ENCODE data around the gene SLC49A3. TPM values are rescaled to one million over a fixed set of nuclear protein-coding genes. Genes with fewer than 3 reads are reported as not detected.
"Not testable (repeated sequence)": the region's sequence is repeated elsewhere in the genome, so short reads cannot be mapped to it uniquely, and the experiment has no call there.

Gene SLC49A3
- total and polyA plus RNA-seq, 2 of the 4 experiments (the other 2 are of a cell fraction): under 0.01 to 0.32 TPM

DNA sequence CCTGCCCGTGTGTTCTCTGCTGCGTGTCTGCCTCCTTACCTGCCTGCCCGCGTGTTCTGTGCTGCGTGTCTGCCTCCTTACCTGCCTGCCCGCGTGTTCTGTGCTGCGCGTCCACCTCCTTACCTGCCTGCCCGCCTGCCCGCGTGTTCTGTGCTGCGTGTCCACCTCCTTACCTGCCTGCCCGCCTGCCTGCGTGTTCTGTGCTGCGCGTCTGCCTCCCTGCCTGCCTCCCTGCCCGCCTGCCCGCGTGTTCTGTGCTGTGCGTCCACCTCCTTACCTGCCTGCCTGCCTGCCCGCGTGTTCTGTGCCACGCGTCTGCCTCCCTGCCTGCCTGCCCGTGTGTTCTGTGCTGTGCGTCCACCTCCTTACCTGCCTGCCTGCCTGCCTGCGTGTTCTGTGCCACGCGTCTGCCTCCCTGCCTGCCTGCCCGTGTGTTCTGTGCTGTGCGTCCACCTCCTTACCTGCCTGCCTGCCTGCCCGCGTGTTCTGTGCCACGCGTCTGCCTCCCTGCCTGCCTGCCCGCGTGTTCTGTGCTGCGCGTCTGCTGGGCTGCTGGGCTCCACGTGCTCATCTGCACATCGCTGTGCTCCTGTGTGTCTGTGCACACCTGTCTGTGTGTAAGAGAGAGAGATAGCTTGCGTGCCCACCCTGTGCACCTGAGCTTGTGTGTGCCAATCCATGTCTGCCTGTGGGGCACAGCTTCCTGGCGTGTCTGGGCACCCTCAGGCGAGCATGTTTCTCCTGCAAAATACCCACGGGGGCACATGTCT lies 53.7 kb downstream of the SLC49A3 start:
- H2BK120ac ChIP-seq (ENCODE audit: low read depth, low read length): not testable (repeated sequence)

More for the DNA sequence above, 53.7 kb downstream of the SLC49A3 start:
- H2AK9ac ChIP-seq (replicated peaks; ENCODE audit: low read depth, low read length, poor library complexity); H3K9me1 ChIP-seq (ENCODE audit: insufficient read depth, low read length); H3K4me3 ChIP-seq (ENCODE audit: insufficient read depth, low read depth, low read length); H2BK15ac ChIP-seq (ENCODE audit: low read depth, low read length); H3K18ac ChIP-seq (ENCODE audit: low read depth, low read length); H2BK20ac ChIP-seq (ENCODE audit: low read depth, low read length); intact Hi-C loops (cut with micrococcal nuclease); H4K91ac ChIP-seq (ENCODE audit: insufficient read depth, low read depth, low read length); H3K9ac ChIP-seq (ENCODE audit: low read depth, low read length); H3K4me1 ChIP-seq (ENCODE audit: control insufficient read depth, insufficient read depth, low read length); dilution Hi-C loops (cut with HindIII; ENCODE audit: low sequenced_read_pairs, unreplicated experiment); H3K27ac ChIP-seq (ENCODE audit: insufficient read depth, low read length); H2BK5ac ChIP-seq (ENCODE audit: low read depth, low read length, poor library complexity, severe bottlenecking); BruUV-seq (replicated peaks); H3K4me2 ChIP-seq (ENCODE audit: low read depth, low read length); ATAC-seq (ENCODE audit: low read depth); H3K14ac ChIP-seq (replicated peaks; ENCODE audit: low read depth, low read length); H3K36me3 ChIP-seq (ENCODE audit: control insufficient read depth, insufficient read depth, low read length); CTCF ChIA-PET; H4K20me1 ChIP-seq (ENCODE audit: insufficient read depth, low read length); H4K8ac ChIP-seq (ENCODE audit: low read depth in 2 of 2, low read length in 2 of 2); H3K79me1 ChIP-seq (ENCODE audit: low read depth in 1 of 2, low read length in 2 of 2); POLR2A ChIA-PET (ENCODE audit: unreplicated experiment); in situ Hi-C loops (cut with MboI; ENCODE audit: low sequenced_read_pairs); H4K5ac ChIP-seq (ENCODE audit: low read depth, low read length); H3K27me3 ChIP-seq (ENCODE audit: control insufficient read depth, insufficient read depth, low read length); H3K23ac ChIP-seq (ENCODE audit: low read depth, low read length); H3K56ac ChIP-seq (ENCODE audit: extremely low read depth, insufficient read depth, low read length); DNase-seq; H2AFZ ChIP-seq (replicated peaks; ENCODE audit: low read length, poor library complexity); H3K4ac ChIP-seq (ENCODE audit: low read depth, low read length); H2AK5ac ChIP-seq (ENCODE audit: low read depth, low read length): not testable (repeated sequence)
- peaks cover 21% of the 10 kb centered on the region for H3K9me3 ChIP-seq (ENCODE audit: control insufficient read depth, insufficient read depth, low read length)
- WGBS, 2 experiments (ENCODE audit: extremely low coverage in 2 of 2, insufficient read length in 1 of 2): 82% methylated on average over 11 of the region's 46 CpGs; no CpG with 5 or more reads in 1 of the 2 experiments
